Measurements from ENCODE around the gene ROM1.

The ROM1 gene

GRCh38 chr11:62664405-62665074 lies 51.5 kb downstream of the ROM1 start:
- no peak; the same call in 1 of the 2 replicates for TF ChIP-seq MAX (IDR thresholded peaks at IDR 0.05; ENCODE audit: low read depth, low read length)
- TF ChIP-seq MYC (IDR thresholded peaks at IDR 0.05; ENCODE audit: low read depth, low read length): no peak
- TF ChIP-seq CTCF (IDR thresholded peaks at IDR 0.05; ENCODE audit: low read depth, low read length): no peak
- no peak for TF ChIP-seq POLR2A (IDR thresholded peaks at IDR 0.05; ENCODE audit: extremely low read depth, insufficient read length)
- DNase-seq (ENCODE audit: low read depth): peak; percentile 80
- H3K4me3 ChIP-seq (ENCODE audit: low read depth, low read length): peak overlapping the region; percentile 100

Measured in NB4 (cell line).